RWPE1 (cell line): ENCODE measurements around the gene OR2J3.
"Not testable (repeated sequence)": the region's sequence is repeated elsewhere in the genome, so short reads cannot be mapped to it uniquely, and the experiment has no call there.

ENCODE experiments used
- CTCF ChIA-PET: fragments of 350-600 bp; sonication (Branson Sonifier 250); formaldehyde crosslinking; extraction: SDS; loops from one replicate; lab custom pipeline; 2021; lab: Yijun Ruan, JAX
- POLR2A ChIA-PET: fragments of 400-600 bp; formaldehyde crosslinking; extraction: SDS; loops from one replicate; lab custom pipeline; 2020; ENCODE audit warnings: antibody characterized with exemption; ENCODE audit not compliant: low non-redundant PET; lab: Yijun Ruan, JAX
- DNase-seq: peaks from one replicate; pipeline ENCODE4 v3.0.0; 2012; ENCODE audit warnings: low spot score
- H3K27ac ChIP-seq: fragments of 450-650 bp; 2 replicates; pipeline ENCODE4 v1.5.1; 2017
- TF ChIP-seq, protein P1 (sequence below): fragments of 450-650 bp; conservative IDR thresholded peaks from 2 replicates; pipeline ENCODE4 v1.5.1; 2017; ENCODE audit warnings: low read depth, mild to moderate bottlenecking

OR2J3 gene

DNA sequence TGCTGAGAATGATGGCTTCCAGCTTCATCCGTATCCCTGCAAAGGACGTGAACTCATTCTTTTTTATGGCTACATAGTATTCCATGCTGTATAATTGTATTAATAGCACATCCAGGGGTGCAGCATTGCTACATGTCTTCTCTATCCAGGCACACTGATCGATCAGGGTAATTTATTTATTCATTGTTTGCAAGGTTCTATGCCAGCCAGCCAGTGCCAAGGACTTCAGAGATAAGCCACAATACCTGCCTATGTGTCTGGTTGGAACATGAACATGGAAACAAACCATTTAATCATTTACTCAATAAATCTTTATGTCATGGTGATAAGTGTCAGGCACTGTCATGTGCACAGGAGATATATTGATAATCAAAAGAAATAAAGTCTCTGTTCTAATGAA lies 14.9 kb upstream of the OR2J3 start:
- CTCF ChIA-PET = no interaction called here
- DNase-seq = no peak
- no peak overlapping the region for H3K27ac ChIP-seq
- POLR2A ChIA-PET = no interaction called here
- TF ChIP-seq, protein P1, sequence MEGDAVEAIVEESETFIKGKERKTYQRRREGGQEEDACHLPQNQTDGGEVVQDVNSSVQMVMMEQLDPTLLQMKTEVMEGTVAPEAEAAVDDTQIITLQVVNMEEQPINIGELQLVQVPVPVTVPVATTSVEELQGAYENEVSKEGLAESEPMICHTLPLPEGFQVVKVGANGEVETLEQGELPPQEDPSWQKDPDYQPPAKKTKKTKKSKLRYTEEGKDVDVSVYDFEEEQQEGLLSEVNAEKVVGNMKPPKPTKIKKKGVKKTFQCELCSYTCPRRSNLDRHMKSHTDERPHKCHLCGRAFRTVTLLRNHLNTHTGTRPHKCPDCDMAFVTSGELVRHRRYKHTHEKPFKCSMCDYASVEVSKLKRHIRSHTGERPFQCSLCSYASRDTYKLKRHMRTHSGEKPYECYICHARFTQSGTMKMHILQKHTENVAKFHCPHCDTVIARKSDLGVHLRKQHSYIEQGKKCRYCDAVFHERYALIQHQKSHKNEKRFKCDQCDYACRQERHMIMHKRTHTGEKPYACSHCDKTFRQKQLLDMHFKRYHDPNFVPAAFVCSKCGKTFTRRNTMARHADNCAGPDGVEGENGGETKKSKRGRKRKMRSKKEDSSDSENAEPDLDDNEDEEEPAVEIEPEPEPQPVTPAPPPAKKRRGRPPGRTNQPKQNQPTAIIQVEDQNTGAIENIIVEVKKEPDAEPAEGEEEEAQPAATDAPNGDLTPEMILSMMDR = no peak

DNA sequence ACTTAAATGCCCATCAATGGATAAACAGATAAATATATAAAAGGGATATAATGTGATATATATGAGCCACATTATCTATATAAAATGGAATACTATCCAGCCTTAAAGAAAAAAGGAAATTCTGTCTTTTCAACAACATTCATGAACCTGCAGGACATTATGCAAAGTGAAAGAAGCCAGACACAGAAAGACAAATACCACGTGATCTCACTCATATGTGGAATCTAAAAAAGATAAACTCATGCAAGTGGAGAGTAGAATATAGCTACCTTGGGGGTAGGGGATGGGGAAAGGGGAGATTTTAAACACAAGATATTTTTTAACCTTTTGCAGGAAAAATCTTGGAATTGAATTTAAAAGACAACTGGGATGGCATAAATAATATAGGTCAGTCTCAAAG lies 10.1 kb upstream of the OR2J3 start:
- TF ChIP-seq, protein P1 = no peak
- ChIA-PET CTCF (no interaction called here), POLR2A (no interaction called here)
- H3K27ac ChIP-seq = no peak overlapping the region
- no peak for DNase-seq

DNA sequence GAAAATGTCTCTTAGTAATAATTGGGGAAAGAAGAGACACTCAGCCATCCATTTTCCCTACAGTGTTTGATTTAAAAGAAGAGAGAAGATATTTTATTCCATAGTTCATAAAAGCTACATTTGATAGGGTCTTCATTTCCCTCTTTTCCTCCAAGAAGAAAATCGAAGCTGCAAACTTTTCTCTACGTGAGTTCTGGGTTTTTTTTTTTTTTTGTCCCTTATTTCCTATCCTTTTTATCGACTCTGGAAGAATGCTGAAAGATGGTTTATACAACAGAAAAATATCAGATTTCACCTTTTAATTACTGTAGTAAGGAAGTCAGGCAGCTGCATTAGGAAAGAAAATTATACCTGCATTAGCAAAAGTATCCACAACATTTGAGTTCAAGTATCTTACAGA lies 8.7 kb upstream of the OR2J3 start, which contains the start of gene OR2J1:
Gene OR2J1 (plus strand): TSS at position 301 of the 400 bp plus-strand sequence. CDS start 1,453 bp downstream, outside the sequence.
- no peak for DNase-seq
- no peak within 1 kb of the TSS for H3K27ac ChIP-seq
- TF ChIP-seq, protein P1 = no peak
- CTCF ChIA-PET = no interaction called here
- POLR2A ChIA-PET = no interaction called here

DNA sequence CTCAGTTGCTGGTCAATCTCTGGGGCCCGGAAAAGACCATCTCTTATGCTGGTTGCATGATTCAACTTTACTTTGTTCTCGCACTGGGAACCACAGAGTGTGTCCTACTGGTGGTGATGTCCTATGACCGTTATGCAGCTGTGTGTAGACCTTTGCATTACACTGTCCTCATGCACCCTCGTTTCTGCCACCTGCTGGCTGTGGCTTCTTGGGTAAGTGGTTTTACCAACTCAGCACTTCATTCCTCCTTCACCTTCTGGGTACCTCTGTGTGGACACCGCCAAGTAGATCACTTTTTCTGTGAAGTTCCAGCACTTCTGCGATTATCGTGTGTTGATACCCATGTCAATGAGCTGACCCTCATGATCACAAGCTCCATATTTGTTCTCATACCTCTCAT lies 4.3 kb downstream of the OR2J3 start:
- DNase-seq = no peak
- ChIA-PET POLR2A (no interaction called here), CTCF (no interaction called here)
- TF ChIP-seq, protein P1 = no peak
- H3K27ac ChIP-seq = no peak overlapping the region

DNA sequence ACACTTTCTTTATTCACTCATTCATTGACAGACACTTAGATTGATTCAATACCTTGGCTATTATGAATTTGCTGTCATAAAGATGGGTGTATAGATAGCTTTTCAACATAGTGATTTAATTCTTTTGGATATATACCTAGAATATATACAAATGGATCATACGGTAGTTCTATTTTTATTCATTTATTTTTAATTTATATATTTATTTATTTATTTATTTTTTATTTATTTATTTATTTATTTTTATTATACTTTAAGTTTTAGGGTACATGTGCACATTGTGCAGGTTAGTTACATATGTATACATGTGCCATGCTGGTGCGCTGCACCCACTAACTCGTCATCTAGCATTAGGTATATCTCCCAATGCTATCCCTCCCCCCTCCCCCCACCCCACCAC lies 7.1 kb downstream of the OR2J3 start:
- POLR2A ChIA-PET, H3K27ac ChIP-seq, DNase-seq, CTCF ChIA-PET: not testable (repeated sequence)

DNA sequence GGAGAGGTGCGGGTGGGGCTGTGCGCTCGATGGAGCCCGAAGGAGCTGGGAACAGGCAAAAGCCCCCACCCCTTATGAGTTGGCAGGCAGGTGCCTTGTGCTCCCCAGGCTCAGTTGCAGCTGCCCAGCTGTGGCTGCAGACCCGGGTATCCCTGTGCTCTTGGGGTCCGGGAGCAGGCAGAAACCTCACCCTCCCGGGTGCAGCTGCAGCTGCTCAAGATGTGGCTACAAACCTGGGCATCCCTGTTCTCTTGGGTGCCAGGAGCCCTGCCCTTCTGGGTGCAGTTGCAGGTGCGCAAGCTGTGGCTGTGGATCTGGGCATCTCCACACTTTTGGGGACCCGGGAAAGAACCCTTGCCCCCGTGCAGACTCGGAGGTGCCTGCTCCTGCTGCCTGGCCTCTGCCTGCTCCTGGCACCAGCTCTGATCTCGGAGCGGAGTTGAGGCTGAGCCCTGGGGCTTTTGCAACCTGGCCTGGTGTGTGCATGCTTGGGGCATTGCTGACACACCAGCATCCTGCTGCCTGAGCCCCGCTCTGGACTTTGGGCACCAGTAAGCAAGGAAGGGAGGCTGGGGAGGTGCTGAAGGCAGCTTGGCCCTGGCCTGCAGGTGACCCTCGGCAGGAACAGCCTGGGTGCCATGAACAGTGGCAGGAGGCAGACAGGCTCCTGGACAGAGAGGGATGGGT lies 21.6 kb downstream of the OR2J3 start:
- CTCF ChIA-PET = no interaction called here
- POLR2A ChIA-PET = no interaction called here
- H3K27ac ChIP-seq = no peak overlapping the region
- TF ChIP-seq, protein P1 = no peak
- no peak for DNase-seq

DNA sequence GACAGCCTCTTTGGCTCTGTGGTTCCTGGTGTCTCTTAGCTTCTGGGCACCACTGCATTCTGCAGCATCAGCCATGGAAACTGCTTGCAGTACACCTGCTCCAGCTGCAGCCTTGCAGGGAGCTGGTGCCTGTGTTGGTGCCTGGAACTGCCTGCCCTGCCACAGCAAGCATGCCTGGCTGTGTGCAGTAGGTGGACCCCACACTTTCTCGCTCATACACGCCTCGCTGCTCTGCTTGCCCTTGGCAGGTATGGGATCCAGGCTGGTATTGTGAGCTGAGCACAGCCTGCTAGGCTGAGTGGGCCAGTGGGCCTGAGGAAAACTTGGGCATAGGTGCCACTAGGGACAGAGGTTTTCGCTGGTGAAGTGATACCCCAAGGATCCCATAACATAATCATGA lies 22.8 kb downstream of the OR2J3 start:
- ChIA-PET POLR2A (no interaction called here), CTCF (interaction anchor here (0.6 kb wide), 1 partner anchor 31 kb away, joined by 3 read pairs; no protein-coding TSS in a partner anchor)
- no peak for DNase-seq
- TF ChIP-seq, protein P1 = no peak
- no peak overlapping the region for H3K27ac ChIP-seq
